GM21381 (cell line): ENCODE results near the gene ACLY.
"Not testable (repeated sequence)": the region's sequence is repeated elsewhere in the genome, so short reads cannot be mapped to it uniquely, and the experiment has no call there.

Experiments used
- ATAC-seq: cut with Tn5 transposase; IDR thresholded peaks from one replicate; pipeline ENCODE4 v1.9.1; 2021; ENCODE audit warnings: mild to moderate bottlenecking, moderate library complexity; ENCODE audit not compliant: unreplicated experiment

ACLY gene

GRCh38 chr17:41939693-41940090, 20.9 kb upstream of the ACLY start:
- no peak for ATAC-seq

GRCh38 chr17:41939044-41939692, 20.4 kb upstream of the ACLY start:
- no peak for ATAC-seq

GRCh38 chr17:41937970-41938954, 19.5 kb upstream of the ACLY start:
- ATAC-seq = no peak

- ATAC-seq = no peak
Observed at GRCh38 chr17:41935641-41936040, 16.9 kb upstream of the ACLY start.

- no peak for ATAC-seq
Observed at GRCh38 chr17:41932816-41933389, 14.2 kb upstream of the ACLY start.

- not testable (repeated sequence) for ATAC-seq
Observed at GRCh38 chr17:41931715-41932114, 13.0 kb upstream of the ACLY start.

- ATAC-seq = not testable (repeated sequence)
Observed at GRCh38 chr17:41930833-41931156, 12.0 kb upstream of the ACLY start.

- peak; percentile 96 for ATAC-seq
Observed at GRCh38 chr17:41930009-41930832, 11.5 kb upstream of the ACLY start, which contains the start of gene ODAD4. TSS of gene ODAD4 (plus strand) at chr17:41930617. CDS start at chr17:41930724, 107 bp downstream.

GRCh38 chr17:41928693-41929251, 10.0 kb upstream of the ACLY start:
- ATAC-seq = no peak

GRCh38 chr17:41925991-41926590, 7.3 kb upstream of the ACLY start:
- ATAC-seq = no peak

- ATAC-seq = no peak
Observed at GRCh38 chr17:41920580-41920955, 1.8 kb upstream of the ACLY start.

GRCh38 chr17:41919840-41920579, 1.3 kb upstream of the ACLY start:
- no peak for ATAC-seq

- no peak for ATAC-seq
Observed at GRCh38 chr17:41919165-41919817, 540 bp upstream of the ACLY start.

- ATAC-seq = no peak
Observed at GRCh38 chr17:41917679-41918313, 955 bp downstream of the ACLY start.

- ATAC-seq = no peak
Observed at GRCh38 chr17:41917192-41917591, 1.6 kb downstream of the ACLY start.

GRCh38 chr17:41915566-41915965, 3.2 kb downstream of the ACLY start:
- no peak for ATAC-seq

GRCh38 chr17:41915020-41915419, 3.7 kb downstream of the ACLY start:
- no peak for ATAC-seq

GRCh38 chr17:41914358-41914766, 4.4 kb downstream of the ACLY start:
- ATAC-seq = no peak
